Erythroblast (primary cell): ENCODE data around the gene CRACR2B.

ENCODE experiments used
- GATA1 ChIP-seq: IDR thresholded peaks from 2 replicates; pipeline ENCODE4 v1.6.1; 2011; ENCODE audit warnings: low read depth, mild to moderate bottlenecking, control low read depth, low read length, moderate library complexity
- POLR2A ChIP-seq: IDR thresholded peaks from 2 replicates; pipeline ENCODE4 v1.6.1; 2011; ENCODE audit warnings: mild to moderate bottlenecking, low read length

DNA sequence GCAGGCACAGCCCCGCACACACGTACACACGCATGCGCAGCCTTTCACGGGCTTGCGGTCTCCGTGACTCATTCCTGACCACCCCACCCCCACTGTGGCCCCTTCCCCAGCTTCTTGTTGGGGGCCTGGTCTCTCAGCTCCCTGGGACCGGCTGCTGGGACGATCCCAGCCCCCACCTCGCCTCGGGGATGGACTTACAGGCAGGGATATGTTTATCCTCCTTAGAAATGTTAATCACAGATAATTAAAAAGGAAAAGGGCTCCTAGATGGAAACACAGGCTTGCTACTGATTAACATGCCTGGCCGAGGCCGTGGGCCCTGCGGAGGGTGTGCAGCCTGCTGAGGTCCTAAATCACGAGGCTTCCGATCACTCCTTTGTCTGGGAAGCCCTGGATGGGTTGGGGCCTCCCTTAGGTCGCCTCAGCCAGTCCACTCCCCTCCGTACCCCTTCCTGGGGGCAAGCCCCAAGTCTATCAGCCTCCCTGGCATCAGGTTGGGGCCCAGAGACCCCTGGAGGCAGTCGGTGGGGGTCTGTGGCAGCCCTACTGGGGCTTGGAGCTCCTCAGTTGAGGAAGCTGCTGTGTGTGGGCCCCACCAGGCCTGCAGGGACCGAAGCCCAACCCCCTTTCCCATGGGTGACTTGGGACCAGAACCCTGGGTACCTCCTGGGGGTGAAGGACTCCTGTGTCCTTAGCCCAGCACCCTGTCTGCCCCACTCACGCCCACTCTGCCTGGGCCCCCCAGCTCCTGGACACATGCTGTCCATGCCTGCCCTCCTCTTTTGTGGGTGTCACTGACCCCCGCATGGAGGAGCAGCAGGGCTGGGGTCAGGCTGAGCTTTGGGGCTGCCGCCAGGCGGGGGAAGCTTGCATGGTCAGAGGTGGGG lies 35.5 kb downstream of the CRACR2B start:
- TF ChIP-seq POLR2A (no peak), GATA1 (no peak)
